Kidney (tissue), 14 donors: ENCODE data around the gene ALK. TPM values are rescaled to one million over a fixed set of nuclear protein-coding genes. Genes with fewer than 3 reads are reported as not detected.
"Not testable (repeated sequence)": the region's sequence is repeated elsewhere in the genome, so short reads cannot be mapped to it uniquely, and the experiment has no call there.

ENCODE experiments used
- DNase-seq, 5 donors: peaks; one replicate each; pipeline ENCODE4 v3.0.0-alpha.2; 2013 to 2020
- FAIRE-seq: peaks from 2 replicates; lab custom pipeline; 2012; peaks lifted over from hg19 to GRCh38; lab: Jason Lieb, UNC
- H3K27ac ChIP-seq, 2 donors: one replicate each; pipeline ENCODE4 v1.7.0; 2013; ENCODE audit warnings: low read depth in 2 of 2, low read length in 2 of 2, inconsistent platforms in 1 of 2
- H3K27me3 ChIP-seq: one replicate; pipeline ENCODE4 v1.7.1; 2013; ENCODE audit warnings: low read length, inconsistent platforms; ENCODE audit not compliant: control insufficient read depth, insufficient read depth
- H3K36me3 ChIP-seq, 3 donors: one replicate each; pipeline versions ENCODE4 v1.7.0 to v1.7.1; 2013; ENCODE audit warnings: low read length in 3 of 3, control low read depth in 1 of 3, inconsistent platforms in 1 of 3; ENCODE audit not compliant: insufficient read depth in 3 of 3, control insufficient read depth in 2 of 3
- H3K4me1 ChIP-seq, 3 donors: one replicate each; pipeline versions ENCODE4 v1.7.0 to v1.7.1; 2013; ENCODE audit warnings: low read length in 3 of 3, inconsistent platforms in 1 of 3, low read depth in 1 of 3; ENCODE audit not compliant: control insufficient read depth in 2 of 3, insufficient read depth in 2 of 3
- H3K4me3 ChIP-seq, 3 donors: one replicate each; pipeline versions ENCODE4 v1.7.0 to v1.8.1; 2013; ENCODE audit warnings: low read length in 3 of 3, control low read depth in 1 of 3, inconsistent platforms in 1 of 3
- H3K9ac ChIP-seq, 3 donors: one replicate each; pipeline versions ENCODE4 v1.7.0 to v1.7.1; 2013; ENCODE audit warnings: low read length in 3 of 3, control low read depth in 1 of 3, inconsistent platforms in 1 of 3
- H3K9me3 ChIP-seq, 3 donors: one replicate each; pipeline versions ENCODE4 v1.7.0 to v1.7.1; 2013; ENCODE audit warnings: low read length in 3 of 3, control low read depth in 1 of 3, inconsistent platforms in 1 of 3; ENCODE audit not compliant: control insufficient read depth in 2 of 3, insufficient read depth in 1 of 3
- CTCF ChIP-seq: IDR thresholded peaks from 3 replicates; pipeline ENCODE4 v1.5.1; 2012; ENCODE audit warnings: mild to moderate bottlenecking, moderate library complexity, borderline replicate concordance; ENCODE audit not compliant: insufficient read depth; ENCODE audit errors: extremely low read depth
- intact Hi-C: fragments of 100-400 bp; cut with DNase I; formaldehyde crosslinking; loops from one replicate; pipeline ENCODE4 v1.11.1; 2022
- polyA plus RNA-seq: library from polyadenylated mRNA; stranded (reverse); fragments of 350-450 nt; fragmentation: Illumina TruSeq; extraction: RNeasy Lipid Tissue Mini Kit (QIAGEN cat#74804); gene quantifications from one replicate; pipeline ENCODE4 v1.2.3, GENCODE V29; 2014; ENCODE audit warnings: low read depth, low replicate concordance; ENCODE audit not compliant: insufficient read depth
- total RNA-seq: library from RNA; stranded (reverse); fragmentation: NEBNext Ultra II Directional; extraction: Animal tissue kit (Norgen Biotek cat#: 25700); gene quantifications from one replicate; pipeline ENCODE4 v1.2.1, GENCODE V29; 2021
- donor health status: control.
- donor health status: control.
- donor health status: control.
- donor health status: control.
- donor health status: control.
- donor health status: DM: yes; HTN: yes; CAD: no.
- donor health status: Normal renal cell carcinoma (clear cell type).

ALK gene
- total and polyA plus RNA-seq, 2 donors from 2014 or later = 0.13 TPM; not detected in 1

GRCh38 chr2:29834624-29835023 is 86.8 kb downstream of the ALK start:
- H3K4me3 ChIP-seq = no peak overlapping the region
- H3K27ac ChIP-seq = no peak overlapping the region
- no peaks in the 10 kb centered on the region for H3K36me3 ChIP-seq
- TF ChIP-seq CTCF = no peak
- no peak overlapping the region for H3K9ac ChIP-seq
- no peaks in the 10 kb centered on the region for H3K27me3 ChIP-seq
- FAIRE-seq = no peak
- peaks cover 0 to 5% (median 3%) of the 10 kb centered on the region in 3 donors for H3K9me3 ChIP-seq
- no peaks in the 10 kb centered on the region for H3K4me1 ChIP-seq
- no peak for DNase-seq
- intact Hi-C loops = no loop called here

GRCh38 chr2:29834036-29834540 is 87.3 kb downstream of the ALK start:
- no peaks in the 10 kb centered on the region for H3K27me3 ChIP-seq
- H3K4me3 ChIP-seq = no peak overlapping the region
- no peaks in the 10 kb centered on the region for H3K36me3 ChIP-seq
- peaks cover 0 to 5% (median 3%) of the 10 kb centered on the region in 3 donors for H3K9me3 ChIP-seq
- H3K9ac ChIP-seq = no peak overlapping the region
- TF ChIP-seq CTCF = no peak
- intact Hi-C loops = no loop called here
- H3K4me1 ChIP-seq = no peaks in the 10 kb centered on the region
- FAIRE-seq (no peak), DNase-seq (no peak)
- H3K27ac ChIP-seq = no peak overlapping the region

GRCh38 chr2:29831560-29831959 is 89.8 kb downstream of the ALK start:
- intact Hi-C loops = no loop called here
- no peak overlapping the region for H3K4me3 ChIP-seq
- no peak for TF ChIP-seq CTCF
- H3K36me3 ChIP-seq = no peaks in the 10 kb centered on the region
- H3K4me1 ChIP-seq = no peaks in the 10 kb centered on the region
- FAIRE-seq = no peak
- DNase-seq = no peak
- H3K9ac ChIP-seq = no peak overlapping the region
- H3K27me3 ChIP-seq = no peaks in the 10 kb centered on the region
- H3K9me3 ChIP-seq = no peaks in the 10 kb centered on the region
- no peak overlapping the region for H3K27ac ChIP-seq

- no peak for TF ChIP-seq CTCF
- intact Hi-C loops = no loop called here
- no peaks in the 10 kb centered on the region for H3K36me3 ChIP-seq
Measured at GRCh38 chr2:29829841-29830240, 91.5 kb downstream of the ALK start.

GRCh38 chr2:29824145-29824544 is 97.2 kb downstream of the ALK start:
- H3K4me1 ChIP-seq, H3K4me3 ChIP-seq, H3K9ac ChIP-seq, H3K27me3 ChIP-seq, H3K9me3 ChIP-seq, H3K36me3 ChIP-seq, FAIRE-seq, DNase-seq, H3K27ac ChIP-seq, intact Hi-C loops: not testable (repeated sequence)

More at GRCh38 chr2:29829841-29830240, 91.5 kb downstream of the ALK start:
- DNase-seq (no peak), FAIRE-seq (no peak)
- Histone ChIP-seq H3K4me1 (no peaks in the 10 kb centered on the region), H3K27me3 (no peaks in the 10 kb centered on the region), H3K4me3 (no peak overlapping the region), H3K9me3 (no peaks in the 10 kb centered on the region), H3K27ac (no peak overlapping the region), H3K9ac (no peak overlapping the region)
